GM19043 (cell line): Measurements from ENCODE around the gene NPAS2.

Experiments used
- ATAC-seq: cut with Tn5 transposase; IDR thresholded peaks from one replicate; pipeline ENCODE4 v1.9.1; 2021; ENCODE audit warnings: low read depth; ENCODE audit not compliant: unreplicated experiment

NPAS2 gene

DNA sequence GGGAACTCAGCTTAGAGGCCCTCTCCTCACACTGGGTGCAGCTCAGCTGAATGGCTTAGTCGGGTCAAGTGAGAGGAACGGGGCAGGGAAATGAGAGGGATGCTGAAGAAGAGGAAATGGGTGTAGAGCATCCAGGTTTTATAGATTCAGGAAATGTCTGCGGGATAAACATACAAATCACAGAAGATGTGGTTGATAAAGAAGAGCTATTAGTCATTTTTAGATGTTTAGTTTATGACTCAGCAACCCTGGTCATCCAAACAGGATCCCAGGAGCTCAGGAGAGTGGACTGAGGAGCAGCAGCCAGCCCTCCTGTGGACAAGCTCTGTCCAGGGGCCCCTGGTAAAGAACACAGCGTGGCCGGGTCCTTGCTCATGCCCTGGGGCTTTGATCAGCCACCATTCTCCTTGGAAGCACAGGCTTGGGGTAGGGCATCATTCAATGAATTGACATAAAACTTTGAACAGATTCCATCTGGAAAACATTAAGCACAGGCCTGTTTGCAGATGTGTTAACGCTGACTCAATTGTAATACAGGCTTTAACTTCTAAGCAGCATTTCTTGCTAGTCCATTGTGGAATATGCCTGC lies 83.0 kb downstream of the NPAS2 start:
- no peak for ATAC-seq

DNA sequence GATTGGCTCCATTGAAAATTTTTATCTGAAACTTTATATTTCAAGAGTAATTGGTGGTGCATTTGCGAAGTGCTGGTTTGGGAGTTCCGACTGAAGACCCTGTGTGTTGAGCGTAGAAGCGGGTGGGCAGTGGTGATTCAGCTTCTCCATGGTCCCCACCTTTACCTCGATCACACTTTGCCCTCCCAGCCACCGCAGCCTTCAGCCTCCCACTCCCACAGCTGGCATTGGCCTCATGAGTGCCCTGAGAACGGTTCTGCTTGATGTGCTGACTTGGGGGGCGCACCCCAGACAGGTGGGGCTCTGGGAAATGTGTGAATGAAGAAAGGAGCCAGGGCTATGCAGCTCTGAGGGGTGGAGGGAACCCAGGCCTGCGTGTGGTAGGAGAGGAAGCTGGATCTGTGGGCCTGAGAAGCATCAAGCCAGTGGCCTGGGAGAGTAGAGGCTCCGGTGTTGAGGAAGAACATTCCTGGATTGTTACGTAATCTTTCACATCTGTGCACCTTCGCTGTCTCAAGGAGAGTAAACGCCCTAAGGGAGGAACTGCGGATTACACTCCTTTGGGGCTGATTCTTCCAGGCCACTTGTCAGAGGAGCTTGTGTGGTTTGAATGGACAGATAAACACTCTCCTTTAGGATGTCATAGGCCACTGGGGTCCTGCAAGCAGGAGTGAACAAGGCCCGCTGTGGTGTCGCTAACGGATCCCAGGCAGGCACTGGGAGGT lies 83.8 kb downstream of the NPAS2 start:
- ATAC-seq = no peak

GRCh38 chr2:100905132-100905805 lies 85.3 kb downstream of the NPAS2 start:
- no peak for ATAC-seq

GRCh38 chr2:100906131-100906530 lies 86.2 kb downstream of the NPAS2 start:
- no peak for ATAC-seq

- no peak for ATAC-seq
Measured at GRCh38 chr2:100906679-100907078, 86.7 kb downstream of the NPAS2 start.

DNA sequence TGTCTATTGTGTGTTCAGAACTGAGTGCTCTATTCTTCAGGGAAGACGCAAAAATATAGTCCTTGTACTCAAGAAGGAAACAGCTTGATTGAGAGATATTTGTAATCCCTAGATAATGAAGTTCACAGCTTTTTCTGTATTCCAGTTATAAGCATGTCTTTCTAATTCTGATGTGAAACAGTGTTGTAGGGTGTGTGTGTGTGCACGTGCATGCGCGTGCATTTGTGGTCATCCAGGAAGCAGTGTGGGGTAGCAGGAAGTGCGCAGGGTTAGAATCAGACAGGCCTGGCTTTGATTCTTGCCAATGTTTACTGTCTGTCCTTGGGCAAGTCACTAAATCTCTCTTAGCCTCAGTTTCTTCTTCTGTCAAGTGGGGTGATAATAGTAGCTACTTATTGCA lies 87.9 kb downstream of the NPAS2 start:
- ATAC-seq = no peak

- ATAC-seq = no peak
Measured at GRCh38 chr2:100909534-100910081, 89.7 kb downstream of the NPAS2 start.

GRCh38 chr2:100910111-100910510 lies 90.2 kb downstream of the NPAS2 start:
- ATAC-seq = no peak

DNA sequence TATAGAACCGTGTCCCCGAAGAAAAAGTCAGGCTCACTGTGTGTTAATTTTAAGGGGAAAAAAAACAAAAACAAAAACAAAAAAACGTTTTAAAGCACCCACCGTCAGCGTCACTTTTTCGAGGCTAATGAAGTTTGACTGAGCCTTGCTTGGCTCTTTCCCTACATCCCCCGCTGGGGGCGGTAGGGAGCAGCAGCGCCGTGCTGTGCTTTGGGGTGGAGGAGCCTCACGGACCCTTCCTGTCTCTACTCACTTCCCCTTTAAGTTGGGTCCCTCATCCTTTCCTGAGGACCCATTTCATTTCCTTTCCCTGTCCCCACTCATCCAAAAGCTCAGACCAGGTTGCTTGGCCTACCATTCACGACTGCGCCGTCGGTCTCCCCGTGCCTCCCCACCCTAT lies 99.4 kb downstream of the NPAS2 start:
- no peak for ATAC-seq

DNA sequence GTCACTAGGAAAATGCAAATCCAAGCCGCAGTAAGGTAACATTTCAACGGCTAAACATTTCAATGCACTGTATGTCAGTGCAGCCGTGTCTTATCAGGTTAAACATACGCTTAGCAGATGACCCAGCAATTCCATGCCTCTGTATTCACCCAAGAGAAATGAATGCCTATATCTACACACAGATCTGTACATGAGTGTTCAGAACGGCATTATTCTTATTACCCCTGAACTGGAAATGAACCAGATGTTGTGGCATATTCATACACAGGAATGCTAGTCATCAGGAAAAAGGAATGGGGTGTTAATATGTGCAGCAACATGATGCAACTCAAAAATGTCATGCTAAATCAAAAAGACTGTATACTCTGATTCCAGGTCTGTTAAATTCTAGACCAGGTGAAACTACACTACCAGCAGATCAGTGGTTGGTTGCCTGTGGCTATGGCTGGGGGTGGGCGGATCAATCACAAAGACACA lies 101.8 kb downstream of the NPAS2 start:
- ATAC-seq = no peak

DNA sequence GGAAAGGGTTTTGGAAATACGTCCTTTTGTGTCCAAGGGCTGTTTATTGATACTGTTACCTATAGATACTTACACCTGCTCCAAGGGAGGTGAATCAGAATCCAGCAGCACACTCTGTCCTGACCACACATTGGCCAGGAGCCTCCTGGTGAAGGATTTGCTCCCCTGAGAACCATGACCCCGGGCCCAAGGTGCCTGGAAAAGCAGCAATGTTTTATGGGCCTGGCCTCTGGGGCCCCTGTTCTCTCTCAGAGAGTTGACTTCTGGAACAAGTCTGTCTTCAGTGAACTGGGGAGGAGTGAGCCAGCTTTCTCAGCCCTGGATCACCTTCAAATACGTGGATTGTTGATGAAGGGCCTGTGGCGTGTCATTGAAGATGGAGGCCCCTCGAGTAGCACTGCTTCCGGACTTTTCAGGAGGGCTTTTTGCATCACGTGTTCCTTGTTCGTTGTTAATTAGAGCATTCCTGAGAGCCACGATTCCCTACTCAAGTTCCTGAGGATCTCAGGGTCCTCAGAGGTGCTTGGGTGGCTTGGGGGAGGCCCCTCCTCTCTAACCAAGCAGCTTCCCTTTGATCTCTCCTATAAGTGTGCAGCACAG lies 103.6 kb downstream of the NPAS2 start:
- ATAC-seq = no peak

DNA sequence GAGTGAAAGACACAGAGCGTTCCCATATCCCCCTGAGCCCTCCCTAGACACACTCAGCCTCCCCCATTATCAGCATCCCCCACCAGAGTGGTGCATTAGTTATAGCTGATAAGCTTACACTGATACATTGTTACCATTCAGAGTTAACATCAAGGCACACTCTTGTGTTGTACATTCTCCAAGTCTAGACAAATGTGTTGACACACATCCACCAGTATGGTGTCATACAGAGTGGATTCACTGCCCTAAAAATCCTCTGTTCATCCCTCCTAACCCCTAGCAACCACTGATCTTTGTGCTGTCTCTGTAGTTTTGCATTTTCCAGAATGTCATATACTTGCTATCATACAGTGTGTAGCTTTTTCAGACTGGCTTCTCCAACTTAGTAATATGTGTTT lies 104.2 kb downstream of the NPAS2 start:
- ATAC-seq = no peak

GRCh38 chr2:100924520-100925451 lies 104.8 kb downstream of the NPAS2 start:
- peak; percentile 73 for ATAC-seq

GRCh38 chr2:100928235-100928634 lies 108.3 kb downstream of the NPAS2 start:
- ATAC-seq = no peak

DNA sequence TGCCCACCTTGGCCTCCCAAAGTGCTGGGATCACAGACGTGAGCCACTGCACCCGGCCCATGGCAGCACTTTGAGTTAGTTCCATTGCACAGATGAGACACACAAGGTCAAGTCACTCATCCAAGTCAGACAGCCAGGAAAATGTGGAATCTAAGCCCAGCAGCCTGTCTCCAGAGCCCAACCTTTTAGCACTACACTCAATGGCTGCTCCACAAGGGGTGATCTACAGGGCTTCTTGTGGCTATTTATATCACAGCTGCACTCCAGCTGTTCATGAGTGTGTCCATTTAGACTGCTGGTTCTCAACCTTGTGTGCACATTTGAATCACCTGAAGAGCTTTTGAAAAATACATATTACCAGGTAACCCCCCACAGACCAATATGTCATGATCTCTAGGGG lies 109.2 kb downstream of the NPAS2 start:
- no peak for ATAC-seq

DNA sequence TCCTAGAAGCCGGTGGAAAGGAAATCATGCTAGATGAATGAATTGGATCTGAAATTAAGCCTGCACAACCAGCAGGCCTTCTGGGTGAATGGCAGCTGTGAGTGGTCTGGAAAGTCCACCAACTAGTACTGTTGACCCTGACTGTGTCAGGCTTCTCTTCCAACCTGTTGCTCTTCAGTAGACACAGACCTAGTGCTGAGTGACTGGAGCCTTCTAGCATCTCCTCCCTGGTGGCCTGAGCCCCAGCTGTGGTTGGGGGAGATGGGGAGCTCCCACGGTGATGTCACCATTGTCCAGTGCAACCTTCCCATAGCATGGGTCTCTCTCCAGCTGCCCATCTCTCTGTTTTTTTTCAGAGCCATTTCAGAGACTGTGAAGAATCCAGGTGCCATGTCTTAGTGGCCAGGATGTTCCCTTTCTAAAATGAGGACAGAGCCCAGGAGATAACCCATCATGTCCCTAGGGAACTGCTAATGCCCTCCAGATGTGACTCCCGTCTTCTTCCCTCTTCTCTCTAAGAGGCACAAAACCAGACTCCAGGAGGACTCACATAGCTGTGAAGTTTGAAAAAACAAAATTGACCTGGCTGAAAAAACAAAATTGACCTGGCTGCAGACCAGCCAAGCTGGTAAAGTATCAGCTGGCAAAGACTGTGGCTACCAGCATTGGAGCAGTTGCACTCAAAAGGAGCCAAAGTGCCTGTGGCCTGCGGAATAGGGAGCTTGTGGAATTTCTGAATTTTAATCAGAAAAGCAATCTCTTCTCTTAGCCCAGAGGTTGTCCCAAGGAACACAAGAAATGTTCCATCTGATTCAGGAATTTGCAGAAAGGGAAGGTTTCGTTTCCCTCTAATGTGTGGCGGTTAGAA lies 114.8 kb downstream of the NPAS2 start:
- no peak for ATAC-seq

DNA sequence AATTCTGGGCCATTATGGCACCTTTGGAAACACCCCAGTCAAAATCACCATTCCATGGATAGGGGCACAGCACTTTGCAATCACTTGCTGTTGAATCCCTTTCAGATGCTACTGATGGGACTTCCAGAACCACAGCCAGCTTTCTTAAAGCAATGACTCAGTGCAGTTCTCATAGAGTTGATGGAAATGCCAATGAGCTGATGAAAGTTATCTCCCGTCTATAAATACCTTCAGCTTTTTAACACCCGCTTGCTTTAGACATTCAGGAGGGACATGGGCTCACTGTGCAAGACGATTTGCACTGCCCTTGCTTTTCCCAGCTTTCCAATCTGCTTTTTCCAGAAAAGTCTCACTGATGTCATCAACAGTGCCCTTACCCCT lies 115.4 kb downstream of the NPAS2 start:
- ATAC-seq = no peak

DNA sequence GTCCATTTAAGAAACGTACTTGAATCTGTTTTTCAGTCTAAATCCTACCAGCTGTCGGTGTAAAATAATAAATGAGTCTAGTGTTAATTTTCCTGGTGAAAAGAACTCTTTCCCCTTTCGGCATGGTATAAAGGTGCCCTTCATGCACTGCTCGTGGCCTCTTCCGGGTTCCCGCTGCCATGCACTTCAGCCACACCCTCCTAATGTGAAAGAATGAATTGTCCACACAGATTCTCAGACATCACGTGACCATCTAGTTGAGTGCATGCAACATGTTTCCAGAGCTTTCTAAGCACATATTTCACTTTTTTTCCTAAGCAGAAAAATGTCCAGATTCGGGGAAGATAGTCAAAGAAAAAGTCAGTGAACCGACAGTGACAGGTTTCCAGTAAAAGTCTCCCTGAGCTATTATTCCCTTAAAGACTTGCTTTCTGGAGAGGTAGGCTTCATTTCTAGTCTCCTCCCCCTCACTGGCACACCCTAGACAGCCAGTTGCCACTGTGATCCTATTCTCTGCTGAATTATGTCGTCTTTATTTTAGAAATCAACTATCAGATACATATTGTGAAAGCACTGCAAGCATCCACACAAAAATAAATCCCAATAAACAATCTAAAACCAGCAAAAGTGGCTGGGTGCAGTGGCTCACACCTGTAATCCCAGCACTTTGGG lies 116.3 kb downstream of the NPAS2 start:
- ATAC-seq = no peak
